PFSK-1 (cell line): Measurements from ENCODE around the gene HNRNPA2B1.

Source experiments
- FOXP2 ChIP-seq: optimal IDR thresholded peaks from 2 replicates; pipeline ENCODE3; 2011; ENCODE audit warnings: borderline replicate concordance, control low read depth, inconsistent platforms; ENCODE audit not compliant: insufficient read depth; ENCODE audit errors: extremely low read length, extremely low read depth
- POLR2AphosphoS5 ChIP-seq: IDR thresholded peaks from 2 replicates; pipeline ENCODE4 v1.6.1; 2012; ENCODE audit warnings: low read depth, mild to moderate bottlenecking, control low read depth, low read length, moderate library complexity
- SIN3A ChIP-seq: IDR thresholded peaks from 2 replicates; pipeline ENCODE4 v1.6.1; 2012; ENCODE audit warnings: mild to moderate bottlenecking, low read length, moderate library complexity, borderline replicate concordance; ENCODE audit not compliant: insufficient read depth
- TF ChIP-seq, protein P1 (sequence below), 2 experiments: IDR thresholded peaks; 2 replicates each; pipeline versions ENCODE4 v1.6.1 to v1.8.0; 2011 to 2012; ENCODE audit warnings: low read depth in 2 of 2, low read length in 2 of 2, control low read depth in 1 of 2, inconsistent platforms in 1 of 2, mild to moderate bottlenecking in 1 of 2, moderate library complexity in 1 of 2; ENCODE audit not compliant: insufficient read depth in 1 of 2

DNA sequence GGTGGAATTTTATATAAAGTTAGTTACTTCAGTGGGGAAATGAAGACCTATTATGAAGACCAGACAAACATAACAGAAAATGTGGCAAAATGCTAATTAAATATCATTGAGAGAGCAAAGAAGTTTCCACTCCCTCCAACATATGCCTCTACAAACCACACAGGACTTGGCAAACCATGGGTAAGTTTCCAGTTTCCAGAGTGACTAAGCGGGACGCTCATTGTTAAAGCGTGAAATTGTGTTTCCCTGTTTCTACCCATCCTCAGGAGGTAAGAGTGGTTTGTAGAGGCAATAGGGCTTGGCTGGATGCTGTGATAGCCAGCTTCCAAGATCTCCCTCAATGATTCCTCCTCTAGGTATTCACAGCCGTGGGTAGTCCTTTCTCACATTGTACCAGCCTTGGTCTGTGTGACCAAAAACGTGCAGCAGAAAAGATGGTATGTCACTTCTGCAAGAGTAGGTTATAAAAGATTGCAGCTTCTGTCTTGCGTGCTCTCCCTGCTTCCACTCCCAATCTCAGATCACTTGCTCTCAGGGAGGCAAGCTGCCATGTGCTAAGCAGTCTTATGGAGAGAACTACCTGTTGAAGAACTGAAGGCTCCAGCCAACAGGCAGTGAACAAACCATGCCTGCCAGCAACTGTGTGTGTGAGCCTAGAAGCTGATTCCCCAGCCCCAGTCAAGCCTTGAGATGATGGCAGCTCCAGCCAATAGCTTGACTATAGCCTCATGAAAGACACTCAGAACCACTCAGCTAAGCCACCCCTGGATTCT, 36.7 kb upstream of the HNRNPA2B1 start:
- TF ChIP-seq POLR2AphosphoS5, result no peak
- TF ChIP-seq SIN3A, result no peak
- no peak for TF ChIP-seq FOXP2
- TF ChIP-seq, protein P1, sequence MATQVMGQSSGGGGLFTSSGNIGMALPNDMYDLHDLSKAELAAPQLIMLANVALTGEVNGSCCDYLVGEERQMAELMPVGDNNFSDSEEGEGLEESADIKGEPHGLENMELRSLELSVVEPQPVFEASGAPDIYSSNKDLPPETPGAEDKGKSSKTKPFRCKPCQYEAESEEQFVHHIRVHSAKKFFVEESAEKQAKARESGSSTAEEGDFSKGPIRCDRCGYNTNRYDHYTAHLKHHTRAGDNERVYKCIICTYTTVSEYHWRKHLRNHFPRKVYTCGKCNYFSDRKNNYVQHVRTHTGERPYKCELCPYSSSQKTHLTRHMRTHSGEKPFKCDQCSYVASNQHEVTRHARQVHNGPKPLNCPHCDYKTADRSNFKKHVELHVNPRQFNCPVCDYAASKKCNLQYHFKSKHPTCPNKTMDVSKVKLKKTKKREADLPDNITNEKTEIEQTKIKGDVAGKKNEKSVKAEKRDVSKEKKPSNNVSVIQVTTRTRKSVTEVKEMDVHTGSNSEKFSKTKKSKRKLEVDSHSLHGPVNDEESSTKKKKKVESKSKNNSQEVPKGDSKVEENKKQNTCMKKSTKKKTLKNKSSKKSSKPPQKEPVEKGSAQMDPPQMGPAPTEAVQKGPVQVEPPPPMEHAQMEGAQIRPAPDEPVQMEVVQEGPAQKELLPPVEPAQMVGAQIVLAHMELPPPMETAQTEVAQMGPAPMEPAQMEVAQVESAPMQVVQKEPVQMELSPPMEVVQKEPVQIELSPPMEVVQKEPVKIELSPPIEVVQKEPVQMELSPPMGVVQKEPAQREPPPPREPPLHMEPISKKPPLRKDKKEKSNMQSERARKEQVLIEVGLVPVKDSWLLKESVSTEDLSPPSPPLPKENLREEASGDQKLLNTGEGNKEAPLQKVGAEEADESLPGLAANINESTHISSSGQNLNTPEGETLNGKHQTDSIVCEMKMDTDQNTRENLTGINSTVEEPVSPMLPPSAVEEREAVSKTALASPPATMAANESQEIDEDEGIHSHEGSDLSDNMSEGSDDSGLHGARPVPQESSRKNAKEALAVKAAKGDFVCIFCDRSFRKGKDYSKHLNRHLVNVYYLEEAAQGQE (IDR thresholded peaks at IDR 0.05; ENCODE audit: insufficient read depth in 1 of 2, low read depth in 2 of 2, low read length in 2 of 2), result no peak
